Measurements from ENCODE around the gene NAGS.
"Not testable (repeated sequence)": the region's sequence is repeated elsewhere in the genome, so short reads cannot be mapped to it uniquely, and the experiment has no call there.

NAGS gene

GRCh38 chr17:44043272-44043696, 38.9 kb downstream of the NAGS start:
- no peak for DNase-seq (ENCODE audit: low read depth)

DNA sequence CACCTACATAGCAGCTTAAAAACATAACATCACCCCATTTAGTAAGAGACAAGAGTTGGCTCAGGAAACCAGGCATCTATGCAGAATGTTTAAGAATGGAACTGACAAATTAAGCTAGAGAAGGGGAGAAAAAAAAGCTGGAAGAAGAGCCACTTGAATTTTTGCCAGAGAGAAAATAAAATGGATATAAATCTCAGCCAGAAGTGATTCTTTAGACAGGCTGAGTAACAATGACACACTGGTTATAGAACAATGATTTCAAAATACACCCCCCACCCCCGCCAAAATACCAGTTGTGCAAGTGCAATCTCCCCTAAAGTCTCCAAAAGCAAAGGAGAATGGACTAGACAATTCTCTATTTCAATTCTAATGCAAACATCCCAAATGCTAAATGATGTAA, 39.6 kb downstream of the NAGS start:
- no peak for DNase-seq (ENCODE audit: low read depth)

DNA sequence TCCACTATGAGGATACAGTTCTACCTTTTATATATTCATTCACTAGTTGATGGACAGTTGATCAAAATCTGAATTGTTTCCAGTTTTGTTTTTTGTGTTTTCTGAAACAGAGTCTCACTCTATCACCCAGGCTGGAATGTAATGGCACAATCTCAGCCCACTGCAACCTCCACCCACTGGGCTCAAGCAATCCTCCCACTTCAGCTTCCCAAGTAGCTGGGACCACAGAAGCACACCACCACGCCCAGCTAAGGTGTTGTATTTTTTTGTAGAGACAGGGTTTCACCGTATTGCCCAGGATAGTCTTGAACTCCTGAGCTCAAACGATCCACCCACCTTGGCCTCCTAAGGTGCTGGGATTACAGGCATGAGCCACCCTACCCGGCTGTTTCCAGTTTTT, 41.1 kb downstream of the NAGS start:
- DNase-seq (ENCODE audit: low read depth) = no peak

- not testable (repeated sequence) for DNase-seq (ENCODE audit: low read depth)
Measured at GRCh38 chr17:44046893-44047292, 42.5 kb downstream of the NAGS start.

DNA sequence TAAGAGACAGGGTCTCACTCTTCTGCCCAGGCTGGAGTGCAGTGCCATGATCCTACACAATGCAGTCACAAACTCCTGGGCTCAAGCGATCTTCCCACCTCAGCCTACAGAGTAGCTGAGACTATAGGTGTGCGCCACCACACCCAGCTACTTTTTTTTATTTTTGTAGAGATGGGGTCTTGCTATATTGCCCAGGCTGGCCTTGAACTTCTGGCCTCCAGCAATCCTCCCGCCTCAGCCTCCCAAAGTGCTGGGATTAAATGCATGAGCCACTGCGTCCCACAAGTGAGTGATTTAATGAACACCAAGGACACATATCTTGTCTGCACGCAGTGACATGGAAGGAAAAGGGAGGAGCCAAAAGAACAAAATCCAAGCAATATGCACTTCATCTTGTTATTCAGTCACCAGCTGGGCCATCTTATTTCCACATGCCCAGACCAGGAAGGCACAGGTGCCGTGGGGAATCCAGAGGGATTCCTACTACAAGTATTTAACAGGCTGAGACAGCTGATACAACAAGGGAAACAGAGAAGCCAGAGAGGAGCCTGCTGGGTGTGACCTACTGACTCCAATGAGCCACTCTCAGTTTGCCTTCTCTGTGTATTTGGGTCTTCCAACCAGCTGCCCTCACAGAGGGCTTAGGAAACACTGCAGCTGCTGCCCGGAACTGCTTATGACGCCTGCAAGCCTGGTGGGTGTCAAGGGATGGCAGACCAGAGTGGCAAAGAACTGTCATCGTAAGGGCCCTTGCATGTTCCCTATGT, 45.1 kb downstream of the NAGS start:
- DNase-seq (ENCODE audit: low read depth) = no peak

GRCh38 chr17:44053125-44053872, 48.9 kb downstream of the NAGS start:
- DNase-seq (ENCODE audit: low read depth) = no peak

Measured in stimulated activated CD8-positive, alpha-beta memory T cell treated with anti-CD3 and anti-CD28 coated beads, Interleukin-15, amount 100 ng/mL, for 1 hour (primary cell).